ENCODE measurements around the gene GLI2. TPM values are rescaled to one million over a fixed set of nuclear protein-coding genes. Genes with fewer than 3 reads are reported as not detected.

Gene GLI2
- total RNA-seq, 4 donors from 2014 or later: 7.5 to 14.9 (median 8.7) TPM

- H3K4me3 ChIP-seq: no peak overlapping the region
- no peak for DNase-seq (ENCODE audit: low spot score in 2 of 2)
- peaks cover 0 to 28% of the 10 kb centered on the region in 2 donors for H3K27me3 ChIP-seq
- 94 to 100% methylated on average over 1 to 2 of the region's 2 CpGs for WGBS, 2 donors
- peaks cover 0 to 11% (median 0%) of the 10 kb centered on the region in 4 donors for H3K4me1 ChIP-seq
- no peaks in the 10 kb centered on the region for H3K36me3 ChIP-seq
- TF ChIP-seq POLR2A (IDR thresholded peaks at IDR 0.05): no peak
- TF ChIP-seq EP300 (IDR thresholded peaks at IDR 0.05): no peak
- TF ChIP-seq, protein P1, sequence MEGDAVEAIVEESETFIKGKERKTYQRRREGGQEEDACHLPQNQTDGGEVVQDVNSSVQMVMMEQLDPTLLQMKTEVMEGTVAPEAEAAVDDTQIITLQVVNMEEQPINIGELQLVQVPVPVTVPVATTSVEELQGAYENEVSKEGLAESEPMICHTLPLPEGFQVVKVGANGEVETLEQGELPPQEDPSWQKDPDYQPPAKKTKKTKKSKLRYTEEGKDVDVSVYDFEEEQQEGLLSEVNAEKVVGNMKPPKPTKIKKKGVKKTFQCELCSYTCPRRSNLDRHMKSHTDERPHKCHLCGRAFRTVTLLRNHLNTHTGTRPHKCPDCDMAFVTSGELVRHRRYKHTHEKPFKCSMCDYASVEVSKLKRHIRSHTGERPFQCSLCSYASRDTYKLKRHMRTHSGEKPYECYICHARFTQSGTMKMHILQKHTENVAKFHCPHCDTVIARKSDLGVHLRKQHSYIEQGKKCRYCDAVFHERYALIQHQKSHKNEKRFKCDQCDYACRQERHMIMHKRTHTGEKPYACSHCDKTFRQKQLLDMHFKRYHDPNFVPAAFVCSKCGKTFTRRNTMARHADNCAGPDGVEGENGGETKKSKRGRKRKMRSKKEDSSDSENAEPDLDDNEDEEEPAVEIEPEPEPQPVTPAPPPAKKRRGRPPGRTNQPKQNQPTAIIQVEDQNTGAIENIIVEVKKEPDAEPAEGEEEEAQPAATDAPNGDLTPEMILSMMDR (IDR thresholded peaks at IDR 0.05): no peak
- H3K9me3 ChIP-seq: no peaks in the 10 kb centered on the region
- no peak overlapping the region for H3K27ac ChIP-seq
Observed at GRCh38 chr2:120747281-120747680, 11.6 kb downstream of the GLI2 start.

GRCh38 chr2:120747706-120748105 lies 12.0 kb downstream of the GLI2 start:
- TF ChIP-seq EP300 (IDR thresholded peaks at IDR 0.05) (no peak), POLR2A (IDR thresholded peaks at IDR 0.05) (no peak)
- TF ChIP-seq, protein P1 (IDR thresholded peaks at IDR 0.05): no peak
- WGBS, 2 donors: 88 to 93% methylated on average over 7 of the region's 7 CpGs
- no peak overlapping the region for H3K27ac ChIP-seq

DNA sequence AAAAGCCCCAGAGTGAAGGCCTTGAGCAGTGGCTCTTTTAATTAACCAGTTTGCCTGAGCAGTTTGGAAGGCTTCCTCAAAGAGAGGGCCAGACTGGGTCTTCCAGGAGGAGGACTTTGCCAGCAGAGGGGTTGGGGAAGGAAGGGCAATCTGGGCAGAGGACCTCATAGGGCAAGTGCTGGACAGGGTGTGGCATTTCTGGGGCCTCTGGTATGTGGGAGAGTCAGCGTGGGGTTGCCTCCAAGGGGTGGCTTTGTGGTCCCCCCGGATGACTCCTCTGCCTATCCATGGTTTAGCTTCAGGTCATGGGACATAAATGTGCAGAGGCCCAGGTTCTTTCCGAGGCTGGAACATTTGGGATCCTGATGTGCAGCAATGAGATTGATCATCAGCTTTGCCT lies 12.6 kb downstream of the GLI2 start:
- no peak for DNase-seq (ENCODE audit: low spot score in 2 of 2)
- no peak for TF ChIP-seq EP300 (IDR thresholded peaks at IDR 0.05)
- TF ChIP-seq, protein P1 (IDR thresholded peaks at IDR 0.05): no peak
- TF ChIP-seq POLR2A (IDR thresholded peaks at IDR 0.05): no peak
- H3K27me3 ChIP-seq: peaks cover 0 to 18% of the 10 kb centered on the region in 2 donors
- 80 to 81% methylated on average over 3 of the region's 3 CpGs for WGBS, 2 donors
- H3K36me3 ChIP-seq: no peaks in the 10 kb centered on the region
- H3K4me3 ChIP-seq: no peak overlapping the region
- no peak overlapping the region for H3K27ac ChIP-seq
- no peaks in the 10 kb centered on the region for H3K9me3 ChIP-seq
- peaks cover 0 to 8% (median 0%) of the 10 kb centered on the region in 4 donors for H3K4me1 ChIP-seq

More at GRCh38 chr2:120747706-120748105, 12.0 kb downstream of the GLI2 start:
- H3K4me3 ChIP-seq: no peak overlapping the region
- DNase-seq (ENCODE audit: low spot score in 2 of 2): no peak
- H3K9me3 ChIP-seq: no peaks in the 10 kb centered on the region
- no peaks in the 10 kb centered on the region for H3K36me3 ChIP-seq
- peaks cover 0 to 24% of the 10 kb centered on the region in 2 donors for H3K27me3 ChIP-seq
- H3K4me1 ChIP-seq: peaks cover 0 to 8% (median 0%) of the 10 kb centered on the region in 4 donors

DNA sequence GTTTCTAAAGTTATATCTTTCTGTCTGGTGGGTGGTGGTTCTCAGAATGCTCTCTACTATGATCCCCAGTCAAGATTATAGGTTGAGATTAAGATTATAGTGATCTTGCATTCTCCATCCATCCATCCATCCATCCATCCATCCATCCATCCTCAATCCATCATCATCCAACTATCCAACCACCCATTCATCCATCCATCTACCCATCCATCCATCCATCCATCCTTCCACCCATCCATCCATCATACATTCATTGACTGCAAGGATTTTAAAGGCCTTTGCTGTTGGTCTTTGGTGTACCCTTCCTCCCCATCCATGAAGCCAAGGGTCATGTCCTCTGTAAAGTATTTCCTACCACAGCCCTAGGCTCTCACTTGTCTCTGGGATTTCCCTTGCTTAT lies 13.1 kb downstream of the GLI2 start:
- DNase-seq (ENCODE audit: low spot score in 2 of 2): no peak
- H3K27ac ChIP-seq: no peak overlapping the region
- H3K4me1 ChIP-seq: peaks cover 0 to 8% (median 0%) of the 10 kb centered on the region in 4 donors
- H3K9me3 ChIP-seq: no peaks in the 10 kb centered on the region
- H3K36me3 ChIP-seq: no peaks in the 10 kb centered on the region
- no peak overlapping the region for H3K4me3 ChIP-seq
- TF ChIP-seq POLR2A (IDR thresholded peaks at IDR 0.05) (no peak), EP300 (IDR thresholded peaks at IDR 0.05) (no peak)
- TF ChIP-seq, protein P1 (IDR thresholded peaks at IDR 0.05): no peak
- peaks cover 0 to 13% of the 10 kb centered on the region in 2 donors for H3K27me3 ChIP-seq

- Histone ChIP-seq H3K27me3 (peaks cover 0 to 3% of the 10 kb centered on the region in 2 donors), H3K4me1 (peaks cover 0 to 8% (median 0%) of the 10 kb centered on the region in 4 donors), H3K36me3 (no peaks in the 10 kb centered on the region), H3K9me3 (no peaks in the 10 kb centered on the region), H3K4me3 (no peak overlapping the region), H3K27ac (peak overlapping the region in 1 of 4 donors; percentile 4)
- DNase-seq (ENCODE audit: low spot score in 2 of 2): no peak
- TF ChIP-seq POLR2A (IDR thresholded peaks at IDR 0.05): no peak
- TF ChIP-seq, protein P1 (IDR thresholded peaks at IDR 0.05): no peak
- TF ChIP-seq EP300 (IDR thresholded peaks at IDR 0.05): no peak
- 49 to 54% methylated on average over 8 to 11 of the region's 11 CpGs for WGBS, 2 donors
Observed at GRCh38 chr2:120749506-120750431, 14.1 kb downstream of the GLI2 start.
